ENCODE results near the gene PRICKLE1.

DNA sequence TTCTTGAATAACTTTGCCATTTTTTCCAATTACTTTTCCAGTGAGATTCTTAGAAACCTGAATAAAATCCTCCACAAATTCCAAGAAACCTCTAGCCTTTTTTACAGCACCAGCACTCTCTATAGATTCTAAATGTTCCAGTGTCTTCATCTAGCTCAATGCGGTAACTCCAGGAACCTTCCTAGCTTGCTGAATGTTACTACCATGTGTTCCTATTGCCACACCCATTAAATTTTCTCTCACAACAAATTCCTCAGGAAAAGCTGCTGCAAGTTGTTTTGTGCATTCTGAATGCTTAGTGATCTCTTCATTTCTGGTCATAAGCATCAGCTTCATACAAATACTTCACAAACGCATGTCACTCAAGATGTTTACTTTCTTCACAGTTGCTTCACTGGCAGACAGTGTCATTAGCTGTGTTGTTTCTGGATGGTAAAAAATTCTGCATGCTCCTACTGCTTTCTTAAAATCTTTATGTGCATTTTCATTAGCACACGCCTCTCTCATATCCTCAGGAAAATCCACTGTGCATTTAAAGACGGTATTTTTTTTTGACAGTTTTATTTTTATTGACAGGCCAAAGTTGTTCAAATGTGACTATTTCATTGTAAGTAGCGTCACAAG lies 156.9 kb downstream of the PRICKLE1 start:
- TF ChIP-seq GATA3 (IDR thresholded peaks at IDR 0.05; ENCODE audit: low read depth, low read length) (no peak), GATA2 (IDR thresholded peaks at IDR 0.05; ENCODE audit: low read depth, low read length) (no peak)

All from SH-SY5Y (cell line).